ENCODE data around the gene LAMTOR1.

The LAMTOR1 gene

DNA sequence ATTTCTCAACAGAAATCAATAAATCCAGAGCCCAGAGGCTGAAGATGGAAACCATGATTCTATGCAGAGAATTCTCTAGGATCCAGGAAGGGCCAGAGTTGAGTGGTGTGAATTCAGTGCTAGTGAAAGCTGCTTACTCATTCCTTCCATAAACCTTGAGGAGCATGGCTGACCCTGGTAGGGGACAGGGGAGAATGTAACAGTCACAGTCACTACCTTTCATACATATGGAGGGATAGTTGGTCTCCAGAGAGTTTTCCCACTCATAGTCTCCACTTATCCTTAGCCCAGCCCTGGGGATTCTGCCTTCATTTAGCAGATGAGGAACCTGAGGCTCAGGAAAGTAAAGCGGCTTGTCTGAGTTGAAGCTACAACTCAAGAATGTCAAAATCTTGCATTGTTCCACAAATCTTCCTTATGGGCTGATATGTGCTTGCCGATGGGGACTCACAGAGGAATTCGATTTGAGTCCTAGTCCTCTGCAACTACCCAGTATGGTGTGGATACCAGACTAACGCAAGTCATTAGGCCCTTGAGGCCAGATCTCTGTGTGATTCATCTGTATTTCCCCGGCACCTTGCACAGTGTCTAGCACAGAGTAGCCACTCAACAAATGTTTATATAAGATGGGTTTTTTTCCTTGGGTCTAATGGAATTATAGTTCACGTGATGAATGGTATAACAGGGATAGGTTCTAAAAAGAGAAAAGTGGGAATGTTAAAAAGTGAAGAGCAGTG, 13.1 kb upstream of the LAMTOR1 start:
- DNase-seq: no peak

- DNase-seq: no peak
Observed at GRCh38 chr11:72114570-72114969, 11.5 kb upstream of the LAMTOR1 start.

DNA sequence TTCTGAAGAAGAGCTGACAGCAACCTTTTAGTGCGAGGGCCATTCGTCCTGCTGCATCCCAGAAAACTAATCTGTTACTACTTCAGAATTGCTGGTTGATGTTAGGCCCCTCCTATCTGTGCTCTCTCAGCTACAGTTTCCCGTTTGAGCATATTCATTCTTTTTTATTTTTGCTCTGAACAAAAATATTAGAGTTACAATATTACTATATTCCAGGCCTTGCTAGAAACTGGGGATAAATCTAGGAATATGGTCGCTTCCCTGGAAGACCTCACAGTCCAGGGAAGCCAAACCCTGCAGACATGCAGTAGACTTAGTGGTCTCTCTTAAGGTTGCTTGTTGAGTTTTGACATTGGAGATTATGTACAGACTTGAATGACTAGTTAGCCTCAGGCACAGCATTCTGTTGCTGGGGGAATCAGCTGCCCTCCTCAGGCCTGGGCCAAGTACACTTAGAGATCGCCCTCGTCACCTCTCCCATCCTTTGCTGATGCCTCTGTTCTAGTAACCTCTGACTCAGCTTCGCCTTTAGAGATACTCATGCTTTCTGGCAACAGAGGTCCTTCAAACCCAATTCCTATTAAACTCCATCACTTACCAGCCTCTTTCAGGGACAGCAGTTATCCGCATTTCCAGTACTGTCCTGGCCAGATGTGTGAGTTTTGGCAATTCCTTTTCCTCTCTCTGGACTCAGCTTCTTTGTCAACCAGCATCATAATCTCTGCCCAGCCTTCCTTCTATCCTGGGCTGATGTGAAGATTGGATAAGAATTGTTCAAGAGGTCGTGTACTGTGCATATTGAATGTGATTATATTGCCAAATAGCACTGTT, 10.1 kb upstream of the LAMTOR1 start:
- DNase-seq: no peak

DNA sequence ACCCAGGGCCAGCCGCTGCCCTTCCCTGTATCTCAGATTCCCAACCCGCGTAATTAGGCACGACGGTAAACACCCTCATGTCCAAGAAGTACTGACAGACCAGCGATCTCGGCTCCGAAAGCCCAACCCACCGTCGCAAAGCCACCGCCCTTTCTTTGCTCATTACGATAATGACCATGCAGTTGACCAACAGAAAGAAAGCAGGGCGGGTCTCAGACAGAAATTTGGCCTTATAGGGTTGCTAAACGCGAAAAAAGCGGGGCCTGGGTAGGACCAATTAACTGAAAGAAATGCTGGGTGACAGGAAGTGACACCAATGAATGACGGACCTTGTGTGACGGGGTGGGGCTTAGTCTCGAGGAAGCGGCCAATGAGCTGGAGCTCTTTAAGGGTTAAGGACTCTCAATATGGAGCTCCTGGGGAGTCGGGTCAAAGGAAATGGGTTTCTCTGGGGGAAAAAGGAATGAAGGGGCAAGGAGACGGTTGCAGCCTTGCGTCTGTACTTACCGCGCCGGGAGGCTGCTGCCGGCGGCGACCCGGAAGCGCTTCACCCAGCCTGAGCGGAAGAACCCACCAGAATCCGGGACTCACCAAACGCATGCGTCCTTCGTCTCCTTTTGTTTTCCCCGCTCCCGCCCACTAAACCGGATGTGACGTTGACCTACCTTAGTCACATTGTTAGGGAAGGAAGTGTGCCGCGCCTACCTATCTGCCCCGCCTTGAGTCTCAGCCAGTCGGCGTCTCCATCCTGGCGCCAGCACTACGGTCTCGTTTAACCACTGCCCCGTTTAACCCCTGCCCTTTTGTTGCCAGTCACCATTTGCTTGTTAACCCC, 9.3 kb upstream of the LAMTOR1 start, which contains the start of gene ANAPC15:
ANAPC15 (minus strand) TSS at position 553 of the 835 bp plus-strand sequence. CDS start 1,419 bp downstream, outside the sequence.
- peak; percentile 100 for DNase-seq

GRCh38 chr11:72111300-72112142, 8.4 kb upstream of the LAMTOR1 start:
- DNase-seq: peak; percentile 39

DNA sequence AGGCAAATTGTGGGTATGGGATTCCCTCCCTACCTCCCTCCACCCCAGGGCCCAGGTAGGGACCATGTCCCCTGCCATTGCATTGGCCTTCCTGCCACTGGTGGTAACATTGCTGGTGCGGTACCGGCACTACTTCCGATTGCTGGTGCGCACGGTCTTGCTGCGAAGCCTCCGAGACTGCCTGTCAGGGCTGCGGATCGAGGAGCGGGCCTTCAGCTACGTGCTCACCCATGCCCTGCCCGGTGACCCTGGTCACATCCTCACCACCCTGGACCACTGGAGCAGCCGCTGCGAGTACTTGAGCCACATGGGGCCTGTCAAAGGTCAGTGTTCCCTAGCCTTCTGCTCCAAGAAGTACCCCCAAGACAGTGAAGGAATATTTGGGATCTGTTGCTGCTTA, 2.8 kb upstream of the LAMTOR1 start, which contains the start of gene TOMT:
TOMT (plus strand) TSS at position 37 of the 400 bp plus-strand sequence; CDS start at position 65, 28 bp downstream.
- DNase-seq: no peak

DNA sequence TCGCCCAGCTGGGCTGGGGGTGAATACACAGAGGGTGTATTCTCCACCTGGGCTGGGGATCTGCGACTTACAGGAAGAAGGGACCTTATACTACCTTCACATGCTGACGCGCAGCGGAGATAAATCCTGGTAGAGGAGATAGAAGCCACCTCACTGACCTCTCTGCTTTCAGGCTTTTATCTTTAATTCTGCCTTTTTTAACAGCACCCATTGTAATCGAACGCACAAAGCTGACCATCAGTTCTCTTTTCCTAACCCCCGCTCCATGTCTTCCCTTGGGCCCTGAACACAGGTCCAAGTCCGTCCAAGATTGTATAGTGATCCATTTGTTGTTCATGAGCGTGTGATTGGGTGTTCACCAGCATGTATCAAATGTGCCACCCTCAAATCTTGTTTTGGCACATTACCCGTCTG, 664 bp upstream of the LAMTOR1 start:
- DNase-seq: no peak

DNA sequence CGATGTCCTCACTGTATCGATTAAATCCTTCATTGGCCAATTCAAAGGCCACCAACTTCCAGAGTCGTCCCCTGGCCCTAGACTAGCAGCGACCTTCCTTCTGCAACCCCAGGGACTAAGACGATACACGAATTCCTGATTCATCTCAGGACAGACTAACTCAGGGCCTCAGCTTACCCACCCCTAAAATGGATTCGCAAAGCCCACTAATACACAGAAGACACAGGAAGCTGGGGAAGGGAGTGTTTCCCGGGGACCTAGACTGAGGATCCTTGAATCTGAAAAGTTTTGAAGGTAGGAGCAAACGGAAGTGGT, 509 bp downstream of the LAMTOR1 start:
- DNase-seq: no peak

DNA sequence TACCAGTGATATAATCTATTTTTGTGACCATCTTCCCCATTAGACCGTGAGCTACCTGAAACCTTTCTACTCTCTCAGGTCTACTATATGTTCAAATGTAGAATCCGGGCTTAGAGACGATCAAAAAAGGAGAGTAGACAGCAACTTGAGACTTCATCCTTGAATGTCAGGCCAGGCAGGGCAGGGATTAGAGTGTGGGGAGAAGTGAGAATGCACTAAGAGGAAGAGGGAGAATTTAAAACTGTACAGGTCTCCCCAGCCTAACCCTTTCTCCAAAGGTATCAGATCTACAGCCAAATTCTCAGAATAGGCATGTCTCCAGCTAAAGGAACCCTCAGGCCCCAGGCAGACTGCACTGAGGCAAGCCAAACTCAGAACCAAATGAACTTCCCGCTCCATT, 935 bp downstream of the LAMTOR1 start:
- DNase-seq: no peak

- no peak for DNase-seq
Observed at GRCh38 chr11:72100462-72100861, 2.6 kb downstream of the LAMTOR1 start.

GRCh38 chr11:72100009-72100408, 3.1 kb downstream of the LAMTOR1 start:
- DNase-seq: no peak

DNA sequence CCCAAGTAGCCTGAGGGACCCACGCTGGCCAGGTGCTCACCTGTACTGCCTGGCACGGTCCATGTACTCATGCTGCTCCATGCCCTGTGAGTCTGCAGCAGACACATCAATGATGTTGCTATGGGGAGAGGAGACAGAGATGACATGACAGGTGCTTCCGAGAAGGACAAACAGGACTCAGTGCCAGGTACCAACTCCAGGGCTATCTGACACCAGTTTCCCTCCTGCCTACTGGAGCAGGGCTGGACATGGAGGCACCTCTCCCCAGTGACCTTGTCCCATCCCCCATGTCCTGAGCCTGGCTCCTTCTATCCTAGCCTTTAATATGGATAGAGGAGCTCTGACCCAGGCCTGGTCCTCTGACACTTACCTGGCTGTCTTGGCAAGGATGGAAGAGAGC, 4.4 kb downstream of the LAMTOR1 start:
- no peak for DNase-seq

- peak; percentile 88 for DNase-seq
Observed at GRCh38 chr11:72091292-72091691, 11.8 kb downstream of the LAMTOR1 start.

GRCh38 chr11:72088076-72088808, 14.9 kb downstream of the LAMTOR1 start:
- DNase-seq: no peak

DNA sequence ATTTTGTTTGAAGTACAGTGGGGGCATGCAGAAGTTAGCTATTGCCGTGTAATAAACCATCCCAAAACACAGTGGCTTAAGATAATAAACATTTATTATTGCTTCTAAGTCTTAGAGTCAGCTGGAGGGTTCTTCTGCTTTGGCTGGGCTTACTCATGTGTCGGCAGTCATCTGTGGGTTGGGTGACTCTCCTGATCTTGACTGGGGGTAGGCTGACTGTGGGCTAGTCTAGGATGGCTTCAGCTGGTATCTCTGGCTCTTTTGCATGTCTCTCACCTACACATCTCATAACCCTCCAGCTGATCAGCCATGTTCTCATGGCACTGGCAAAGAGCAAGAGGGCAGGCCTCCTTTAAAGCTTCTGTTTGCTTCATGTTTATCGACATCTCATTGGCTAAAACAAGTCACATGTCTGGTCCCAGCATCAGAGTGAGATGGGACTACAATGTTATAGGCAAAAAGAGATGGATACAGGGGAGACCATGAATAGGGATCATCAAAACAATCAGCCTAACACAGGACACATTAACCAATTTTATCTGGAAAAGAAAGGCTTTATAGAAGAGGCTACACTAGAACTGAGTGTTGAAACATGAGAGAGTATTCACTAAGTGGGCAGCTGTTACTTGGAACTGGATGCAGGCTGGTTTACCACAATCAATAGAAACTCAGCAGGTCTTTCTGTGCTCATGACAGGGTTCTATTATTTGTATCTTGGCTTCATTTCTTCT, 17.3 kb downstream of the LAMTOR1 start:
- DNase-seq: no peak

DNA sequence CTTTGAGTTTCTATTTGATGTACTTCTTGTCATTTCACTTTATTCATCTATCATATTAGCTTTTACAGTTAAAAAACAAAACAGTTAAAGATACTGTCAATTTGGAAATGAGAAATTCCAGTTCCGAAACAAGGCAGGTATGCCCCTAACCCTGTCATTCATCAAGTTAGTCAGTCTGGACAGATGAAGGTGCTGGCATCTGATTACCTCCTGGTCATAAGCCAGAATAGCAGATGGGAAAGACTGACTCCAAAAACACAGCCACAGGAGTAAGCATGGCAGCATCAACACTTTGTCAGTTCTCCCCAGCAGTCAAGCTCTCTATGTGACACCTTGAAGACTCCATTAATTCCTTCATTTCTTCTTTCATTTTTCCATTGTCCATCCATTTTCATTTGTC, 18.1 kb downstream of the LAMTOR1 start:
- no peak for DNase-seq

GRCh38 chr11:72084076-72084475, 19.0 kb downstream of the LAMTOR1 start:
- DNase-seq: no peak

GRCh38 chr11:72083414-72083813, 19.7 kb downstream of the LAMTOR1 start:
- no peak for DNase-seq

- DNase-seq: no peak
Observed at GRCh38 chr11:72081821-72082453, 21.2 kb downstream of the LAMTOR1 start.

GRCh38 chr11:72081184-72081644, 21.9 kb downstream of the LAMTOR1 start:
- DNase-seq: no peak
